Tibial nerve (tissue), 3 donors: ENCODE results near the gene DSG4.

Experiments used
- CTCF ChIP-seq, 5 experiments: fragments of 200-600 bp in 3 of 5; fragments of 450-650 bp in 2 of 5; sonication (generic) in 3 of 5; IDR thresholded peaks; one replicate each; pipeline ENCODE4 v1.5.1; 2016 to 2019; ENCODE audit warnings: antibody characterized with exemption in 5 of 5, mild to moderate bottlenecking in 3 of 5, moderate library complexity in 2 of 5
- POLR2A ChIP-seq, 2 donors: fragments of 450-650 bp; IDR thresholded peaks; one replicate each; pipeline ENCODE4 v1.6.1; 2017; ENCODE audit warnings: antibody characterized with exemption in 2 of 2, mild to moderate bottlenecking in 2 of 2, moderate library complexity in 2 of 2

GRCh38 chr18:31450409-31450808 is 73.8 kb downstream of the DSG4 start:
- no peak for TF ChIP-seq CTCF (IDR thresholded peaks at IDR 0.05)
- TF ChIP-seq POLR2A (IDR thresholded peaks at IDR 0.05), result no peak
